ENCODE data around the gene WWOX. TPM values are rescaled to one million over a fixed set of nuclear protein-coding genes. Genes with fewer than 3 reads are reported as not detected.

WWOX gene
- total and polyA plus RNA-seq, 2 donors (not counting 3 experiments of a cell fraction or from before 2014, with no cell fraction given), result 6.2 to 12.5 TPM

DNA sequence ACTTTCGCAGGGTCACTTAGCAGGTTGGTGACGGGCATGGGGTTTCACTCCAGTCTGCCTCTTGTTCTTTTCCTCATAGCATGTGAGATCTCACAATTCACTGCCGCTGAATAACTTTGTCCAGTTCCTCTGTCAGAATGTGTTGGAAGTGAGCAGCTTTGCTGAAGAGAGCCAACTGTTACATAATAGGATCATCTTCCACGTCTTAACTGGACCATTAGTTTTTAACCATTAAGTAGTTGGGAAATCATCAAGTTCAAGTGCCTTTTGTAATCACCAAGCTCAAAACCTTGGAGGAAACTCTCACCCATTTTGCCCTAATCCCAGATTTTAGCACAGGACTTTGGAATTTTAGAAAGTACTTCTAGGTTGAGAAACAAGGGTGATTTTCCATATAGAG, 290.6 kb downstream of the WWOX start:
- no TSS peak for BruUV-seq (replicated peaks)
- no peak overlapping the region for H3K9ac ChIP-seq (replicated peaks; ENCODE audit: extremely low read depth, insufficient read depth, low read length)

DNA sequence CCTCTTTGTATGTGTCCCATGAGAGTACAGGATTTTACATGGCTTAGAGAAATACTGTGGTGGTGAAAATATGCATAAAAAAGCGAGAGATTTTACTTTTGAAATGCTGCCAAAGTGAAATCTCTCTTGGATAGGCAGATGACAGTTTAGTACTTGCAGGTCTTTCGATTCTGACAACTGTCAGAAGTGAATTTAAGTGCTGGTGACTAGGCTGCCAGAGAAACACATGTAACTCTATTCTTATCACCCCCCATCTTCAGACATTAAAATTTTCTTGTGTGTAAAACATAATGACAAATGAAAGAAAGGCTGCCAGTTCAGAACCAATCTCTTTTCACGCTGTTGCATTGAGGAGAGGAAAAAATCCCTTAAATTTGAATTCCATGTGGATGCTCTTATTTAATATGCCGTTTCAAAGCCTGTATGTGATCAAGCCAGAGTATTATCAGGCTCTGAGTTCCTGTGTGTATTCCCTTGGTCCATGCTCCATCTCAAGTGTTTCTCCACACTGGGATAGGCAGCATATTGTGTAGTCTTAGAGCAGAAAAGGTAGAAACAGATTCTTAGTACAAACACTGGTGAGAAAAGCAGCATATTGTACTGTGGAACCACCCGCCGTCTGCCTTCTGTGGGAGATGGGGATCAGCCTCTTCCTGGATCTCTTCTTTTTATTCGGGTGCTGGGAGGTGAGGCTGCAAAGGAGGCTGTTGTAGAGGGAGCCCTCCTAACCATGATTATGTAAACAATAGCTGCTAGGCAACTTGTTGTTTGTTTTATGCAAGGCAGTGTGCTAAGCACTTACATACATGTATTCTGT, 291.3 kb downstream of the WWOX start:
- H3K4me3 ChIP-seq (replicated peaks in 1 of 3; ENCODE audit: insufficient read depth in 1 of 3, low read depth in 1 of 3, low read length in 3 of 3), result no peak overlapping the region
- H3K9me3 ChIP-seq (replicated peaks; ENCODE audit: control insufficient read depth, insufficient read depth, low read length), result peaks cover 4% of the 10 kb centered on the region
- DNase-seq (ENCODE audit: low read depth, low spot score) (no peak), FAIRE-seq (no peak)
- no peak overlapping the region for H3K9ac ChIP-seq (replicated peaks; ENCODE audit: extremely low read depth, insufficient read depth, low read length)
- no TSS peak for BruUV-seq (replicated peaks)
- no peaks in the 10 kb centered on the region for H3K36me3 ChIP-seq (ENCODE audit: control insufficient read depth in 2 of 2, extremely low read depth in 1 of 2, insufficient read depth in 2 of 2, low read length in 2 of 2)
- POLR2A ChIA-PET, result no interaction called here
- no peak overlapping the region for H2AFZ ChIP-seq (ENCODE audit: low read depth, low read length)
- H3K9me1 ChIP-seq (replicated peaks; ENCODE audit: control insufficient read depth, extremely low read depth, insufficient read depth, low read length), result no peaks in the 10 kb centered on the region
- H3K79me2 ChIP-seq (ENCODE audit: control insufficient read depth, insufficient read depth, low read length), result no peaks in the 10 kb centered on the region
- intact Hi-C loops (cut with micrococcal nuclease), result no loop called here
- no peak overlapping the region for H3K27ac ChIP-seq (ENCODE audit: insufficient read depth, low read depth, low read length)
- no peaks in the 10 kb centered on the region for H4K20me1 ChIP-seq (replicated peaks; ENCODE audit: control insufficient read depth, extremely low read depth, insufficient read depth, low read length)
- H3K4me2 ChIP-seq (ENCODE audit: insufficient read depth, low read length), result no peak overlapping the region
- H3K4me1 ChIP-seq (ENCODE audit: control insufficient read depth, extremely low read depth, insufficient read depth, low read length), result no peaks in the 10 kb centered on the region
- TF ChIP-seq, protein P1, sequence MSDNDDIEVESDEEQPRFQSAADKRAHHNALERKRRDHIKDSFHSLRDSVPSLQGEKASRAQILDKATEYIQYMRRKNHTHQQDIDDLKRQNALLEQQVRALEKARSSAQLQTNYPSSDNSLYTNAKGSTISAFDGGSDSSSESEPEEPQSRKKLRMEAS (IDR thresholded peaks at IDR 0.05; ENCODE audit: insufficient read depth, insufficient read length), result no peak
- TF ChIP-seq FOS (IDR thresholded peaks at IDR 0.05; ENCODE audit: borderline replicate concordance, insufficient read depth, low read length) (no peak), POLR2A (IDR thresholded peaks at IDR 0.05; ENCODE audit: low read depth, low read length) (no peak), JUN (IDR thresholded peaks at IDR 0.05; ENCODE audit: borderline replicate concordance, insufficient read depth, insufficient read length, low read depth) (no peak), EZH2 (IDR thresholded peaks at IDR 0.05; ENCODE audit: borderline replicate concordance, low read depth, low read length, severe bottlenecking) (no peak)
- dilution Hi-C loops (cut with MboI; ENCODE audit: extremely low pct_ligation_motif_present, low sequenced_read_pairs), result no loop called here
- CTCF ChIA-PET, result no interaction called here
- H3K27me3 ChIP-seq (ENCODE audit: control insufficient read depth in 2 of 2, insufficient read depth in 2 of 2, low read length in 2 of 2), result no peaks in the 10 kb centered on the region

More for the DNA sequence above, 290.6 kb downstream of the WWOX start:
- H4K20me1 ChIP-seq (replicated peaks; ENCODE audit: control insufficient read depth, extremely low read depth, insufficient read depth, low read length), result no peaks in the 10 kb centered on the region
- H3K9me3 ChIP-seq (replicated peaks; ENCODE audit: control insufficient read depth, insufficient read depth, low read length), result peaks cover 4% of the 10 kb centered on the region
- TF ChIP-seq JUN (IDR thresholded peaks at IDR 0.05; ENCODE audit: borderline replicate concordance, insufficient read depth, insufficient read length, low read depth), result no peak
- TF ChIP-seq EZH2 (IDR thresholded peaks at IDR 0.05; ENCODE audit: borderline replicate concordance, low read depth, low read length, severe bottlenecking), result no peak
- no peak for TF ChIP-seq MYC (IDR thresholded peaks at IDR 0.05; ENCODE audit: low read depth, low read length)
- TF ChIP-seq POLR2A (IDR thresholded peaks at IDR 0.05; ENCODE audit: low read depth, low read length), result no peak
- H3K4me2 ChIP-seq (ENCODE audit: insufficient read depth, low read length), result no peak overlapping the region
- ChIA-PET POLR2A (no interaction called here), CTCF (no interaction called here)
- dilution Hi-C loops (cut with MboI; ENCODE audit: extremely low pct_ligation_motif_present, low sequenced_read_pairs), result no loop called here
- intact Hi-C loops (cut with micrococcal nuclease), result no loop called here
- no peaks in the 10 kb centered on the region for H3K9me1 ChIP-seq (replicated peaks; ENCODE audit: control insufficient read depth, extremely low read depth, insufficient read depth, low read length)
- no peak overlapping the region for H3K27ac ChIP-seq (ENCODE audit: insufficient read depth, low read depth, low read length)
- FAIRE-seq (no peak), DNase-seq (ENCODE audit: low read depth, low spot score) (no peak)
- H2AFZ ChIP-seq (ENCODE audit: low read depth, low read length), result no peak overlapping the region
- H3K27me3 ChIP-seq (ENCODE audit: control insufficient read depth in 2 of 2, insufficient read depth in 2 of 2, low read length in 2 of 2), result no peaks in the 10 kb centered on the region
- H3K4me3 ChIP-seq (replicated peaks in 1 of 3; ENCODE audit: insufficient read depth in 1 of 3, low read depth in 1 of 3, low read length in 3 of 3), result no peak overlapping the region
- no peaks in the 10 kb centered on the region for H3K36me3 ChIP-seq (ENCODE audit: control insufficient read depth in 2 of 2, extremely low read depth in 1 of 2, insufficient read depth in 2 of 2, low read length in 2 of 2)
- no peaks in the 10 kb centered on the region for H3K79me2 ChIP-seq (ENCODE audit: control insufficient read depth, insufficient read depth, low read length)
- H3K4me1 ChIP-seq (ENCODE audit: control insufficient read depth, extremely low read depth, insufficient read depth, low read length), result no peaks in the 10 kb centered on the region
